Measurements from ENCODE around the gene TCERG1L.
"Not testable (repeated sequence)": the region's sequence is repeated elsewhere in the genome, so short reads cannot be mapped to it uniquely, and the experiment has no call there.

TCERG1L gene

DNA sequence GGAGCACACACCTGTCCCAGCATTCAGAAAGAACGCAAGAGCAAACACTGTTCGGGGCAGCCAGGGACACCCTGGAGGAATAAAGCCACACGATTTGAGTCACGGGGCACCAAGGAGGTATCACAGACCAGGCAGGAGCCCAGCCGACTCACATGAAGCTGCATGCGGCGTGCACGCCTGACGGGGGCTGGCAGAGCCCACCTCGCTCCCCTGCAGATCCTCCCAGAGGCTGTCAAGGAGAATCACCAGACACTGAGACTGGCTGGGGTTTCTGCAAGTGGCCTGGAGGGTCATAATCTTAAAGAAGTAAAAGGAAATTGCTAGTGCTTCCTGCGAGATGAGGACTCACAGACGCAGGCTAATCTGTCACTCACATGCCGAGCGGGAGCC lies 61.6 kb downstream of the TCERG1L start:
- DNase-seq (ENCODE audit: low spot score) (no peak), FAIRE-seq (no peak)

DNA sequence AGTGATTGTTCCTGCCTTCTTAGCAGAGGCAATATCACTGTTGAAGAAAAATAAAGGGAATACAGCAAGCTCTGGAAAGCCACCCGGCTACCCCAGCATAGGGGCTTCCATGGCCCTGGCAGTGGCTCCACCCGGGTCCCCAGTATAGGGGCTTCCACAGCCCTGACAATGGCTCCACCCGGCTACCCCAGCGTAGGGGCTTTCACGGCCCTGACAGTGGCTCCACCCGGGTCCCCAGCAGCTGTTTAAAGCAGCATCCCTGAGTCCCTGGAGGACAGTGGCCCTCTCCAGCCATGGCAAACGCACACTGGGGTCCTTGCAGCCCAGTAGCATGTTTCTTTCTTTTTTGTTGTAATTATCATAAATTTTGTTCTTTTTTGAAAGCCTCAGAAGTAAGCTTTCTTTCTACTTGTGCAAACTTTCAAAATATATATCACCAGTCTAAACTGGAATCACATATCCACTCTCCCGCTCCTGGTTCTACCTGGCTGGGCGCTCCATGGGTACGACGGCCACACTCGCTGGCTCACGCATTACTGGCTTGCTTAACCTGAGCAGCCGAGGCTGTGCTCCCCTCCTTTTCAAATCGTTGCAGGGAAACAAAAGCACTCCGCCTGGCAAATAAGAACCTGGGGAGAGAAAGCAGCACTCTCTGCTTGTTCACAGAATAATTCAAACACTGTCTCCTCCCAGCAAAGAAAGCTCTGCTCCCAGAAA lies 62.1 kb downstream of the TCERG1L start:
- FAIRE-seq = no peak
- DNase-seq (ENCODE audit: low spot score) = no peak

GRCh38 chr10:131248376-131249165 lies 63.0 kb downstream of the TCERG1L start:
- FAIRE-seq (no peak), DNase-seq (ENCODE audit: low spot score) (no peak)

DNA sequence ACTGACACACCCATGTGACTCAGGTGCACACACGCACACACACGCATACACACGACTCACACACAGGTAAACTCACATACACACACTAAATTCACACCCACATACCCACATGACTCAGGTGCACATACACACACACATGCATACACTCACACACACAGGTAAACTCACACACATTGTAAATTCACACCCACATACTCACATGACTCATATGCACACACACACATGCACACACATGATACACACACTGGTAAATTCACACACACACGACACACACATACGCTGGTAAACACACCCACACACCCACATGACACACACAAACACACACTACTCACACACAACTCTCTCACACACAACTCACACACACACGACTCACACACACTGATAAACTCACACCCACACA lies 63.6 kb downstream of the TCERG1L start:
- FAIRE-seq (no peak), DNase-seq (ENCODE audit: low spot score) (no peak)

GRCh38 chr10:131246775-131247174 lies 64.7 kb downstream of the TCERG1L start:
- FAIRE-seq = no peak
- no peak for DNase-seq (ENCODE audit: low spot score)

DNA sequence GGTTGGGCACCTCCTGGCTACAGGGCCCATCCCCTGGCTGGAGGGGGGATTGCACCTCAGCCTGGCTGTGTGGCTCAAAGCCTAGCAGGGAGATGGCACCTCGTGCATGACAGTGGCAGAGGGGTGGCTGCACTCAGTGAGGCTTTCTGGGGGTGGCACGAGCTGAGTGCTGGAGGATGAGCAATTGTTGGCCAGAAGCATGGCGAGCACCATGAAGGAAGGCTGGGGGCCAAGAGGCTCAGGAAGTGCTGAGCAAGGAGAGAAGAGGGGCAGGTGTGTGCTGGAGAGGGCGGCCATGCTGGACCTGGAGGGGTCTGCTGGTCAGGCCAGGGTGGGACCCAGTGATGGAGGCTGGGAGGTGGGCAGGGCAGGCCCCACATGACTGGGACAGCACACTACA lies 65.4 kb downstream of the TCERG1L start:
- FAIRE-seq (no peak), DNase-seq (ENCODE audit: low spot score) (no peak)

- FAIRE-seq (no peak), DNase-seq (ENCODE audit: low spot score) (no peak)
These were observed 66.0 kb downstream of the TCERG1L start for GRCh38 chr10:131245475-131246059.

DNA sequence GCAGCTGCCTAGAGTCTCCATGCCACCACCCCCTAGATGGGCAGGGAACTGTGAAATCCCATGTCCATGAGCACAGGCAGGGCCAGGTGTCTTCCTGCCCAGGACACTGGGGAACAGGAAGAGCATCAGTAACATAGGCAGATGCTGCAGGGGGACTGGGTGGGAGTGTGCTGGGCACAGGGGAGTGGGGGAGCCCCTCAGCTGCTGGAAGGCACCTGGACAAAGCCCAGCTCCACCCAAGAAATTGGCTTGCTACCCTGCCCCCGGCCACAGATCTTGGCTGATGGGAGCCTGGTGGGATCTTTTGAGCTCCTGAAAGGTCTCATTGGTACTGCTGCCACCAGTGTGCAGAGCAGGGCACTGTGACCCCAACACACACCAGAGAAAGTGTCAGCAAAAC lies 66.7 kb downstream of the TCERG1L start:
- no peak for FAIRE-seq

DNA sequence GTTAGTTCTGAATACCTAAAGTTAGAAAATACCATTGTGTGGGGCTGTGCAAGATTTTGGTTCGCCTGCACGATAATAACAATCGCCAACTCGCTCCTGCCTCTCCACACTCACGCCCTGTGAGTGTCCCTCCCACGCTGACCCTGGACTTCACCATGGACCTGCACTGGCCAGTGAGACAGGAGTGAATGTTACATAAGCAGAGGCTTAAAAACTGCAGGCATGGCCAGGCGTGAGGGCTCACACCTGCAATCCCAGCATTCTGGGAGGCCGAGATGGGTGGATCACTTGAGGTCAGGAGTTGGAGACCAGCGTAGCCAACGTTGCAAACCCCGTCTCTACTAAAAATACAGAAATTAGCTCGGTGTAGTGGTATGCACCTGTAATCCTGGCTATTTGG lies 68.4 kb downstream of the TCERG1L start:
- DNase-seq (ENCODE audit: low spot score) (no peak), FAIRE-seq (no peak)

More for the DNA sequence above, 66.7 kb downstream of the TCERG1L start:
- DNase-seq (ENCODE audit: low spot score) = no peak

DNA sequence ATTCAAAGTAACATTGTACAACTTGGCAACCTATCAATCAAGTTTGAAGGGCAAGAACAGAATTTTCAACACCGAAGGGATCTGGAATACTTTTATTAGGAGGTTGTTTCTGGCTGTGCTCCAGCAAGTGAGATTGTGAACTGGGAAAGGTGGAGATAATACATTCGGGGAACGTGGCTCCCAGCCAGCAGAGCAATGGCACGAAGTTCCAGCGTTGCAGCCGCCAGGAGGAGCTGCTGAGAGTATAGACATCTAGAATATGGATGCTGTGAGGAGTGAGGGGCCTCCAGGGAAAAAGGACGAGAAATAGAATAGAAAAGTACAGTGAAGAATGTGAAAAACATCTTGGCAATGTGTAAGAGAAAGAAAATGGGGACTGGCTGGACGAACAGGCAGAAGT lies 69.5 kb downstream of the TCERG1L start:
- DNase-seq (ENCODE audit: low spot score) (no peak), FAIRE-seq (no peak)

DNA sequence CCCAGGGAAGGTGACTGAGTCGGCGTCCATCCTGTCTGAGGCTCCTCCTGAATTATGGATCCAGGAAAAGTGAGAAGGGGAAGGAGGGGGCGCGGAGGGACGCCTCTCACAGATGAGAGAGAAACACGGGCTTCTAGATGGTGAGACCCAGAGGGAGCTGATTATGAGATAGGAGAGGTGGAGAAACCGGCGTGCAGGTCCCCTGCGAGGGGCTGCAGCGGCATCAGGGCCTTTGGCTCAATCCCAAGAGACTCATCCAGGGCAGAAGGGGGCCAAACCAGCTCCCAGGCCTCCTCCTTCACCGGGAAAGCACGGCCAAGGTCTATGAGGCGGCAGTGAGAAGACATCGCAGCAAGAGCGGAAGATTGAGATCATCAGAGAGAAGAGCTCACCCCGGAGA lies 70.8 kb downstream of the TCERG1L start:
- no peak for DNase-seq (ENCODE audit: low spot score)
- FAIRE-seq = no peak

DNA sequence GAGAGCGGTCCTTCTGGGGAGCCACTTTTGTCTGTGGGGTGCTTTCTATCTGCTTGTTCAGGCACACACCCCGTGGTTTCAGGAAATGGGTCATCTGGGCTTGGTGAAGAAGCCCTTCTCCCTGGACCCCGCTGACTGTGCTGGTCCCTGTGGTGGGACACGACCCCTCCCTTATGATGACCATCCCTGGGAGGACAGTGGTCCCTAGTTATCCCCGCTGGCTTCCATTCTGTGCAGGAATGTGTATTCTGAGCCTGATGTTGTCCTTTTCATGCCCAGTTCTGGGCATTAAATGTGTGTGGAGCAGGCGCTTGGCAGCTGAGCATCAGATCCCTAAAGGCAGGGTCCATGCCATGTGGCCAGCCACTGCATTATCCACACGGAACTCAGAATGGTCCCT lies 71.6 kb downstream of the TCERG1L start:
- no peak for FAIRE-seq
- no peak for DNase-seq (ENCODE audit: low spot score)

DNA sequence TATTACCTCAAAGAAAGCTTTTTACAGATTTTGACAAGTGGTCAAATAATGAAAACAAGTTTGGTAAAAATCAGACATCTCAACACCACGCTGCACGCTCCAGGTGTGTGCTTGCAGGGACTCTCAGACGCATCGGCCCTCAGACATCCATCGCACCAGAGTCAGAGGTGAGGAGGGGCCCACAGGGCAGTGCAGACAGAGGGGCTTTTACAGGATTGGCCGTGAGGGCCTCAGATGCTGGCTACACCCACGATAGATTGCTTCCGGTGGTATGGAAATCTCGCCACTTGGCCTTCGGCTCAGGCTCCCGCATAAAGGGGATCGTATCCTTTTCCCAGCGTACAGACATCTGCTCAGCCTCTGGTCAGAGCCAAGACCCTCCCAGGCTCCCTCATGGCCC lies 72.1 kb downstream of the TCERG1L start:
- DNase-seq (ENCODE audit: low spot score) (no peak), FAIRE-seq (no peak)

GRCh38 chr10:131238669-131239280 lies 72.7 kb downstream of the TCERG1L start:
- DNase-seq (ENCODE audit: low spot score) = no peak
- FAIRE-seq = no peak

GRCh38 chr10:131237991-131238651 lies 73.4 kb downstream of the TCERG1L start:
- no peak for FAIRE-seq
- no peak for DNase-seq (ENCODE audit: low spot score)

DNA sequence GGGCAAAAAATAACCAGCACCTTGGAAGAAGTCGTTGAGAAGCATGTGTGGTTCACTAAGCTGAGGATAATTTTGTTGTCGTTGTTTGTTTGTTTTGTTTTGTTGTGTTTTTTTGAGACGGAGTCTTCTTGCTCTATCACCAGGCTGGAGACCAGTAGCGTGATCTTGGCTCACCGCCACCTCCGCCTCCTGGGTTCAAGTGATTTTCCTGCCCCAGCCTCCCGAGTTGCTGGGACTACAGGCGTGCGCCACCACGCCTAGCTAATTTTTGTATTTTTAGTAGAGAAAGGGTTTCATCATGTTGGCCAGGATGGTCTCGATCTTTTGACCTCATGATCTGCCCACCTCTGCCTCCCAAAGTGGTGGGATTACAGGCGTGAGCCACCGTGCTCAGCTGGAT lies 76.9 kb downstream of the TCERG1L start:
- not testable (repeated sequence) for FAIRE-seq; DNase-seq (ENCODE audit: low spot score)

- DNase-seq (ENCODE audit: low spot score) (no peak), FAIRE-seq (no peak)
These were observed 77.8 kb downstream of the TCERG1L start for GRCh38 chr10:131233611-131234258.

DNA sequence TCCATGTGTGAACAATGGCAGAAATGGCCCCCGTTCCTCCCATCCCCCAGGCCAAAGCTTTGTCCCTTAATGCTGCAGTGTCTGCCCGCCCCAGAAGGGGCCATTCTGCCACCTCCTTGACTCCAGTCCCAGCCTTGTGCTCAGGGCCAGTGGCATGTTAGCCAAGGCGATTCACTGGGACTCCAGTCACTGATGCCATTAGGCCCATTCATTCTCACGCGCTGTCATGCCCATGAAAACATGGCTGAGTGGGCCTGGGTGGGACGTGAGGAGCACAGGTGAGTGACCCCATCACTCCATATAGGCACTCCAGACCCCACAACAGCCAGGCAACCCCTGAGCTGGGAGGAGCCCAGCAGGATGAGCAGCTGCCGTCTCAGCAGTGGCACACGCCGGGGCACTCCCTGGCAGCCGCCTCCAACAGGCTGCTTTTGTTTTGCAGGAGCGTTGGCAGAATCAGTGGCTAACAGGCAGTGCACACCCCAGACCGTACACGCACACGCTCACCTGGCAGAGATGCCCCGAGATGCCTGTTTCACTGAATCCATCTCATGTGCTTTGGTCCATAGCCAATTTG lies 79.5 kb downstream of the TCERG1L start:
- no peak for FAIRE-seq

GRCh38 chr10:131231323-131231964 lies 80.1 kb downstream of the TCERG1L start:
- DNase-seq (ENCODE audit: low spot score) = no peak
- FAIRE-seq = no peak

More for the DNA sequence above, 79.5 kb downstream of the TCERG1L start:
- no peak for DNase-seq (ENCODE audit: low spot score)

DNA sequence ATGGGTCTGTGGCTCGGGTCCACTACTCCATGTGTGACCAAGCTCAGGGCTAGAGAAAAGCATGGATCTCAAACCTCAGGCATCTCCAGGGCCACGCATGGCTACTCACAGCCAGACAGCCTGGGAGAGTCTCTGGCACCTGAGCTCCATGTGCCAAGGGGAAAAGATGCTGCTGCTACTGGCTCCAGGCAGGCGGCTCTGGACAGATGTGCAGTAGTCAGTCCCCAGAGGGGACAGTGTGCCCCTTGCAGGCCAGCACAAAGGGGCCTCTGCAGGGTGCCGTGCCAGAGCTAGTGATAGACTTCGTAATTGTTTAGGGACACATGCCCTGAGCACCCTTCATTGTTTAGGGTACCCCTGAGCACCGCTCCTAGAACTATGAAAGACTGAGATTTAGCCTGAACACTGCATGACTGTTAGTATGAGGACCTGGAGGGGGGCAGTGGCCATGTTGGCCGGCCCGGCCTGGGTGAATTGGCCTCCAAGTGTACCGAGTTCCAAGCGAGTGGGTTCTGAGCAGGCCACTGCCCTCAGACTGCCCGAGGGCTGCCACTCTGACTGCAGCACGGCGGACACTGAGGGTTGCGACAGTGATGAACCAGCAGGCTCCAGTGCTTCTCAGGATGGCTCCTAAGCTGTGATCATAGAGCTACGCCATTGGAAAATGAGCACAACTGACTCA lies 80.7 kb downstream of the TCERG1L start:
- DNase-seq (ENCODE audit: low spot score) (no peak), FAIRE-seq (no peak)
